SU-DHL-6 (cell line): ENCODE measurements around the gene FLAD1.
"Not testable (repeated sequence)": the region's sequence is repeated elsewhere in the genome, so short reads cannot be mapped to it uniquely, and the experiment has no call there.

ENCODE experiments used
- H2AFZ ChIP-seq: fragments of 200-600 bp; sonication (generic); 2 replicates; pipeline ENCODE4 v1.6.1; 2014; ENCODE audit warnings: low read depth, mild to moderate bottlenecking, moderate library complexity, mixed read lengths, antibody characterized with exemption, low read length; ENCODE audit not compliant: severe bottlenecking
- H3F3A ChIP-seq: fragments of 200-600 bp; shearing (Covaris generic); 2 replicates; pipeline ENCODE4 v1.6.0; 2016; ENCODE audit warnings: antibody characterized with exemption, mild to moderate bottlenecking; ENCODE audit not compliant: insufficient read depth
- H3K27ac ChIP-seq: fragments of 200-600 bp; sonication (generic); 2 replicates; pipeline ENCODE4 v1.5.1; 2016; ENCODE audit warnings: low read depth, mild to moderate bottlenecking, low read length, moderate library complexity, mixed read lengths
- H3K27me3 ChIP-seq: fragments of 200-600 bp; sonication (generic), shearing (Covaris generic); 2 replicates; pipeline ENCODE4 v1.6.0; 2014; ENCODE audit warnings: mild to moderate bottlenecking, low read length
- H3K36me3 ChIP-seq: fragments of 200-600 bp; sonication (generic); 2 replicates; pipeline ENCODE4 v1.6.1; 2014; ENCODE audit warnings: mild to moderate bottlenecking, low read length, mixed read lengths
- H3K4me2 ChIP-seq: fragments of 300-600, 200-600 bp; shearing (Covaris generic), sonication (generic); 2 replicates; pipeline ENCODE4 v1.6.0; 2014; ENCODE audit warnings: low read length, low read depth, mild to moderate bottlenecking; ENCODE audit not compliant: poor library complexity, severe bottlenecking
- H3K4me3 ChIP-seq: fragments of 200-600 bp; sonication (generic); 2 replicates; pipeline ENCODE4 v1.5.1; 2014; ENCODE audit warnings: antibody characterized with exemption, low read length, mild to moderate bottlenecking, mixed read lengths; ENCODE audit not compliant: insufficient read depth, poor library complexity, severe bottlenecking
- H3K79me2 ChIP-seq: fragments of 200-600 bp; sonication (generic); 2 replicates; pipeline ENCODE4 v1.6.1; 2014; ENCODE audit warnings: mild to moderate bottlenecking, low read length, moderate library complexity; ENCODE audit not compliant: insufficient read depth
- H3K9ac ChIP-seq: fragments of 200-600 bp; sonication (generic); 2 replicates; pipeline ENCODE4 v1.7.0; 2014; ENCODE audit warnings: mild to moderate bottlenecking, low read length
- H3K9me2 ChIP-seq: fragments of 200-600 bp; sonication (generic); replicated peaks from 2 replicates; pipeline ENCODE4 v1.6.1; 2014; ENCODE audit warnings: low read length; ENCODE audit not compliant: insufficient read depth
- H3K9me3 ChIP-seq: fragments of 200-600 bp; sonication (generic); 2 replicates; pipeline ENCODE4 v1.6.1; 2014; ENCODE audit warnings: low read length, mixed read lengths; ENCODE audit not compliant: insufficient read depth
- H4K20me1 ChIP-seq: fragments of 200-600 bp; sonication (generic); 2 replicates; pipeline ENCODE4 v1.6.1; 2014; ENCODE audit warnings: low read depth, mild to moderate bottlenecking, antibody characterized with exemption, low read length, moderate library complexity, mixed read lengths
- CTCF ChIP-seq: fragments of 200-600 bp; sonication (generic); IDR thresholded peaks from one replicate; pipeline ENCODE4 v1.5.1; 2017; ENCODE audit warnings: antibody characterized with exemption, mild to moderate bottlenecking, low read length, moderate library complexity; ENCODE audit not compliant: insufficient read depth, poor library complexity, severe bottlenecking
- EZH2phosphoT487 ChIP-seq: fragments of 200-600 bp; sonication (generic), shearing (Covaris generic); conservative IDR thresholded peaks from 2 replicates; pipeline ENCODE4 v1.6.1; 2018; ENCODE audit warnings: mild to moderate bottlenecking, antibody characterized with exemption, low read length, moderate library complexity, mixed read lengths

FLAD1 gene

GRCh38 chr1:154974102-154974807, 8.9 kb upstream of the FLAD1 start, which contains the start of gene CKS1B:
TSS of gene CKS1B (plus strand) at chr1:154974681. CDS start at chr1:154974746, 65 bp downstream.
- Histone ChIP-seq H3K9ac (peak within 1 kb of the TSS; percentile 69), H3K36me3 (peaks cover 4% of the 10 kb centered on the region), H3K9me3 (no peaks in the 10 kb centered on the region), H3K27ac (peak within 1 kb of the TSS; percentile 88), H3K4me2 (peak within 1 kb of the TSS; percentile 87), H4K20me1 (no peaks in the 10 kb centered on the region), H3K4me3 (peak within 1 kb of the TSS; percentile 74), H2AFZ (peak within 1 kb of the TSS; percentile 49), H3K9me2 (no peaks in the 10 kb centered on the region), H3K27me3 (no peaks in the 10 kb centered on the region), H3K79me2 (peaks cover 64% of the 10 kb centered on the region), H3F3A (peaks cover 17% of the 10 kb centered on the region)
- no peak for TF ChIP-seq CTCF
- no peak for TF ChIP-seq EZH2phosphoT487

GRCh38 chr1:154974808-154975408, 8.2 kb upstream of the FLAD1 start:
- H3F3A ChIP-seq: peaks cover 17% of the 10 kb centered on the region
- TF ChIP-seq CTCF: no peak
- TF ChIP-seq EZH2phosphoT487: no peak
- peak overlapping the region; percentile 69 for H3K9ac ChIP-seq
- peak overlapping the region; percentile 72 for H3K4me3 ChIP-seq
- H3K4me2 ChIP-seq: peak overlapping the region; percentile 74
- no peaks in the 10 kb centered on the region for H4K20me1 ChIP-seq
- no peaks in the 10 kb centered on the region for H3K9me3 ChIP-seq
- peaks cover 64% of the 10 kb centered on the region for H3K79me2 ChIP-seq
- H3K9me2 ChIP-seq: no peaks in the 10 kb centered on the region
- H3K27ac ChIP-seq: peak overlapping the region; percentile 88
- H3K27me3 ChIP-seq: no peaks in the 10 kb centered on the region
- no peak overlapping the region for H2AFZ ChIP-seq
- H3K36me3 ChIP-seq: peaks cover 4% of the 10 kb centered on the region

- no peaks in the 10 kb centered on the region for H3K27me3 ChIP-seq
- H3K79me2 ChIP-seq: peaks cover 61% of the 10 kb centered on the region
- H3K9me2 ChIP-seq: no peaks in the 10 kb centered on the region
- H3F3A ChIP-seq: peaks cover 17% of the 10 kb centered on the region
- no peak overlapping the region for H2AFZ ChIP-seq
- peaks cover 4% of the 10 kb centered on the region for H3K36me3 ChIP-seq
- H3K27ac ChIP-seq: peak overlapping the region; percentile 88
- no peaks in the 10 kb centered on the region for H4K20me1 ChIP-seq
- H3K4me3 ChIP-seq: peak overlapping the region; percentile 72
- no peak for TF ChIP-seq CTCF
- TF ChIP-seq EZH2phosphoT487: no peak
- H3K9ac ChIP-seq: peak overlapping the region; percentile 69
- H3K4me2 ChIP-seq: peak overlapping the region; percentile 74
- no peaks in the 10 kb centered on the region for H3K9me3 ChIP-seq
These were observed 7.6 kb upstream of the FLAD1 start for GRCh38 chr1:154975409-154976059.

GRCh38 chr1:154977762-154978161, 5.4 kb upstream of the FLAD1 start:
- not testable (repeated sequence) for H3K27me3 ChIP-seq, H3K4me2 ChIP-seq, H3K9ac ChIP-seq, H3K36me3 ChIP-seq, H3K27ac ChIP-seq, H3K9me2 ChIP-seq, H4K20me1 ChIP-seq, H2AFZ ChIP-seq, H3K4me3 ChIP-seq, H3K9me3 ChIP-seq
- peaks cover 24% of the 10 kb centered on the region for H3F3A ChIP-seq
- H3K79me2 ChIP-seq: peaks cover 54% of the 10 kb centered on the region
